ENCODE data around the gene OR5B21.

OR5B21 gene

DNA sequence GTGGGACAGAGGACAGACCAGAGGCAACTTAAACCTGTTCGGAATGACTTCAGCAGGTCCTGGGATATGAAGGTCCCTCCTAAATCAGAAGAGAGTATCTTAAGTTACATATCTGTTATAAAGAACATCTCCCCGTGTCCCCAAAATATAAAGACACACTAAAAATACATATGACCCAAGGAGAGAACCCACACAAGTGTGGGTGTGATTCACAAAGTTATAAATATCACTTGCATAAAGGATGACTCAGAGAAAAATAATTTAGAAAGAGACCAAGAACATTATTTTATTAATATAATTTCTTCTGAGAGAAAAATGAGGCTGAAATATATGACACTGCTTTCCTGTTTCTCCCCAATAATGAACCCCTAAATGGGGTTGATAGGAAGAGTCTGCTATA, 14.2 kb downstream of the OR5B21 start:
- DNase-seq (ENCODE audit: low read depth) = no peak

DNA sequence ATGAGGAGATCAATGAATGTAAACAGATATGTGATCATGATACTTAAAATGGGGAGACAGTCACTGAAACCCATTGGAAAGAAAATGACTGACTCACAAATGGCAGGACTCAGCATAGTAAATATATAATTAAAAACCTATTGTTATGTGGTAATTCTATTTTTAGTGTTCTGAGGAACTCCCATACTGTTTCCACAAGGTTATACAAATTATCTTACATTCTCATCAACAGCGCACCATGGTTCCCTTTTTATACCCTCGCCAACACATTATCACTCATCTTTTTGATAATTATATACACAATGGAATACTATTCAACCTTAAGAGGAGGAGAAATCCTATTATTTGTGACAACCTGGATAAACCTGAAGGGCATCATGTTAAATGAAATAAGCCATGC, 17.1 kb downstream of the OR5B21 start:
- no peak for DNase-seq (ENCODE audit: low read depth)

DNA sequence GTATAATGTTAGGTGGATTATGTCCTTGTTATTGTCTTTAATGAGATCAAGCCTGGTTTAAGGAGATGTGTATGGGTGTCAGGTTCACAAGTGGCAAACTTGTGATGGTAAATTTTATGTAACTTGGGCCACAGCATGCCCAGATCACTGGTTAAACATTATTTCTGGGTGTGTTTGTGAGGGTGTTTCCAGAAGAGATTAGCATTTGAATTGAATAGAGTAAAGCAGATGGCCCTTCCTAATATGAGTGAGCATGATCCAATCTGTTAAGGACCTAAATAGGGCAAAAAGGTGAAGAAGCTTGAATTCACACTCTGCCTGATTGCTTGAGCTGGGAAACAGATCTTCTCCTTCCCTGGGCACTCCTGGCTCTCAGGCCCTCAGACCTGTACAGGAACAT, 20.7 kb downstream of the OR5B21 start:
- no peak for DNase-seq (ENCODE audit: low read depth)

DNA sequence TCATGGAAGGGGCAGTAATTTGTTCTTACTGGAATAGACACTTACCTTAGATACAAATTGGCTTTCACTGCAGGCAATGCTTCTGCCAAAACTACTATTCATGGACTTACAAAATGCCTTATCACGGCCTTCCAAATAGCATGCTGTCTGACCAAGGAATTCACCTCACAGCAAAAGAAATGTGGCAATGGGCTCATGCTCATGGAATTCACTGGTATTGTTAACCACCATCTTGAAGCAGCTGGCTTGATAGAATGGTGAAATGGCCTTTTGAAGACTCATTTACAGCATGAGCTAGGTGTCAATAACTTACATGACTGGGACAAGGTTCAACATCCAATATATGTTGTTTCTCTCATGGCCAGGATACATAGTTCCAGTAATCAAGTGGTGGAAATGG, 21.9 kb downstream of the OR5B21 start:
- no peak for DNase-seq (ENCODE audit: low read depth)

DNA sequence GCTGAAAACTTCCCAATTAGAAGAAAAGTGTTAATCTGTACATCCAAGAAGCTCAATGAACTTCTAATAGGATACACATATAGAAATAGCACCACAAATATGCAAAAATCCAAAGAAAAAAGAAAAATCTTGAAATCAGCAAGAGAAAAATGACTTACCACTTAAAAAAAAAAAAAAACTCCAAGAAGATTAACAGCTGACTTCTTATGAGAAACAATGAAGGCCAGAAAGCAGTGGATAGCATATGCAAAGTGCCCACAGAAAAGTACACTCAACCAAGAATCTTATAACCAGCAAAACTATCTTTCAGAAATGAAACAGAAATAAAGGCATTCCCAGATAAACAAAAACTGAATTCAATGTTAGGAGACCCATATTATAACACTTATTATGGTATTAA, 36.0 kb downstream of the OR5B21 start:
- no peak for DNase-seq (ENCODE audit: low read depth)

DNA sequence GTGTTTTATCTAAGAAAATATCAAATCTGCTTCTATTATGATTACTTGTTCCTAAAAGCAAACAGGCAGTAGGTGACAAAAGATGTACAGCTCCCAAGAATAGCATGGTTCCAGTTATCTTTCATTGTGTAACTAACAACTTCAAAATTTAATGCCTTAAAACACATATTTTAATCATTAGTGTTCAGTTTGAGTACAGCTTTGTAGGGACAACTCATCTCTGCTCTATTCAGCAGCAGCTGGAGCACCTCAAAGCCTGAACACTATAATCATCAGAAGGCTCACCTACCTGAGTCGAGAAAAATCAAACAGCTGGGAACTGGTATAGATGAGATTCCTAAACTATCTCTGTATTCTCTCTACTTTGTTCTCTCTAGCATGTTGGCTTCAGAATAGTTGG, 41.6 kb downstream of the OR5B21 start:
- DNase-seq (ENCODE audit: low read depth) = no peak

DNA sequence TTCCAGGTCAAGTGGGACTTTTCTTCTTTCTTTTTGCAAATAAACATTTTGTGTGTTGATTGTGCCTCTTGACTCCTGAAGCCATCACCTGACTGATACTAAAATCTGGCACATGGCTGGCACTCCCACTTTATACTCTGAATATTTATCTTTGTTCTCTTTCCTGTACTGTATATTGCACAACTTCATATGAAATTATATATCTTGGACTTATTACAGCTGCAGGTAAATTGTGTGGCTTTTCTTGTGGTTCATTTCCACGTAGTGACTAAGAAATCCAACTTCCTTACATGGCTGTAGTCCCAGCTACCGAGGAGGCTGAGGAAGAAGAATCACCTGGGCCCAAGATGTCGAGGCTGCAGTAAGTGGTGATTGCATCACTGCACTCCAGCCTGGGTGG, 42.2 kb downstream of the OR5B21 start:
- DNase-seq (ENCODE audit: low read depth) = no peak
